RWPE2 (cell line): Measurements from ENCODE around the gene BORCS5.
A peak's percentile ranks its signal among the peaks of the same experiment; 100 is the strongest.

Experiments used
- ATAC-seq: fragments of 200-7000 bp; cut with Tn5 transposase; 3 replicates; pipeline ENCODE4 v1.9.1; 2021; ENCODE audit warnings: low read depth
- DNase-seq: peaks from one replicate; pipeline ENCODE4 v3.0.0-alpha.2; 2020; ENCODE audit warnings: low spot score
- H3K27ac ChIP-seq: fragments of 450-650 bp; 2 replicates; pipeline ENCODE4 v1.5.1; 2017; ENCODE audit warnings: mild to moderate bottlenecking; ENCODE audit not compliant: poor library complexity, severe bottlenecking
- H3K27me3 ChIP-seq: fragments of 250-450 bp; sonication (Bioruptor Pico); 2 replicates; pipeline ENCODE4 v1.5.1; 2021; ENCODE audit warnings: mild to moderate bottlenecking, moderate library complexity; ENCODE audit not compliant: insufficient read depth, poor library complexity, severe bottlenecking
- H3K36me3 ChIP-seq: fragments of 250-450 bp; sonication (Bioruptor Pico); 2 replicates; pipeline ENCODE4 v1.5.1; 2020; ENCODE audit warnings: low read depth, mild to moderate bottlenecking, moderate library complexity
- H3K4me1 ChIP-seq: fragments of 250-450 bp; sonication (Bioruptor Pico); 2 replicates; pipeline ENCODE4 v1.5.1; 2021; ENCODE audit warnings: mild to moderate bottlenecking, moderate library complexity; ENCODE audit not compliant: insufficient read depth, poor library complexity, severe bottlenecking
- H3K4me3 ChIP-seq: fragments of 250-450 bp; sonication (Bioruptor Pico); 2 replicates; pipeline ENCODE4 v1.5.1; 2021; ENCODE audit warnings: mild to moderate bottlenecking, moderate library complexity; ENCODE audit not compliant: severe bottlenecking
- H3K9me3 ChIP-seq: fragments of 250-450 bp; sonication (Bioruptor Pico); 2 replicates; pipeline ENCODE4 v1.5.1; 2021; ENCODE audit warnings: mild to moderate bottlenecking, moderate library complexity; ENCODE audit not compliant: severe bottlenecking
- CTCF ChIP-seq: fragments of 450-650 bp; IDR thresholded peaks from one replicate; pipeline ENCODE4 v1.5.1; 2017; ENCODE audit warnings: mild to moderate bottlenecking, moderate library complexity; ENCODE audit not compliant: poor library complexity, severe bottlenecking

The BORCS5 gene

DNA sequence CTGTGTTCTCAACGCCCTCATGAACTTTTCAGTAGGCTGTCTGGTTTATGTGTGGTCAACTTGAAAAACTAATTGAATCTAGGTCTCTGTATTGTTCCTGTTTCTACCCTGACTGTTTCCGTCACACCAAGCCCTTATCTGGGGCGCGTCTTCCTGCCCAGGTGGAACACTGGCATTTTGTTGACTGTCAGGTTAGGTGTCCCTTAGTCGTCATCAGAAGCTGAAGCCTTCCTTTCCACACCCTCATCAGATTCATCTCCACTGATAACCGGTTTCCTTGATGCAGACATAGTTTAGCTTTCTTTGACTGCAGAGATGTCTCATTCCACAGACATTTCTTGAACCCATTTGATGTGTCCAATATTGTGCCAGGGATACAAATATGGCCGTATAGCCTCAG is 109.3 kb downstream of the BORCS5 start:
- ATAC-seq, result no peak
- Histone ChIP-seq H3K9me3 (no peaks in the 10 kb centered on the region), H3K4me3 (no peak overlapping the region), H3K27ac (no peak overlapping the region), H3K36me3 (no peaks in the 10 kb centered on the region), H3K4me1 (peaks cover 12% of the 10 kb centered on the region), H3K27me3 (no peaks in the 10 kb centered on the region)
- no peak for DNase-seq
- TF ChIP-seq CTCF, result no peak

DNA sequence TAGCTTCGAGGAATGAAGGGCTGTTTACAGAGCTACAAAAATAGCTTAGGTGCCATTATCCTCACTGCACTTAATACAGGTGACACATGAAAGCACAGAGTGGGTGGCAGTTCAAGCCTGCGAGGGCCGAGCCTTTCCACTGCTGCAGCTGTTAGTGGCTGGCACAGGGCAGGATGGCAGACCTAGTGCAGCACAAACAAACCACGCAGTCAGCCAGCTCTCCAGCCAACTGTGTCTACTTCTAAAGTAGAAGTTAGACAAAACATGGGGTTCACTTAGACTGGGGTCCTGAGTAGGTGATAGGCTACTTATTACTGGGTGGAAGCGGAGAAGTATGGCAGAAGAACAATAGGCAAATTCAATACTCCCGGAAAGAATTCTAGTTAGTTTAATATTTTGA is 110.4 kb downstream of the BORCS5 start:
- Histone ChIP-seq H3K36me3 (no peaks in the 10 kb centered on the region), H3K9me3 (no peaks in the 10 kb centered on the region), H3K4me1 (peaks cover 12% of the 10 kb centered on the region), H3K27ac (no peak overlapping the region), H3K4me3 (no peak overlapping the region), H3K27me3 (no peaks in the 10 kb centered on the region)
- DNase-seq, result no peak
- no peak for ATAC-seq
- TF ChIP-seq CTCF, result no peak

DNA sequence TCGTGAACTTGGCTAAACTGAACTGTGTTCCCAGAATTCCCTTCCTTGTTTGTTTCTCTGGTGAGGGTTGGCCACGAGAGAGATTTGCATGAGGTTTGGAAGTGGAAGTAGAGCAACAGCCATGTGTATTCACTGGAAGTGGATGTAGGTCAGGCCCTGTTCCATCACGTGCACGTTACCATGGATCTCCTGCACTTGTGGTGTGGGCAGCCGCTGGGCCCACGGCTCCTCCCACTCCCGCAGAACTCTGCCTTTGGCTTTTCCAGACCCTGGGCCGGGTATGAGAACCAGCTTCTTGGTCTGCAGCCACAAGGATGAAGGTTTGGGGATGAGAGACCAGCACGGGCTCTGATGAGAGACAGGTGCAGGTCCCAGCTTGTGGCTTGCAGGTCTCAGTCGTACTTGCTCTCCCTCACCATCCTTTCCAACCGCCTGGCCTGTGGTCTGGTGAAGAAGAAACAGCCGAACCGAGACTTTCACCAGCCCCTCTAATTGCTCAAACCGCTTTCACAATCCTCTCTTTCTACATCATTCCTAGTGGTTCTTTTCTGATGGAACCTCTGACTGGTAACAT is 110.9 kb downstream of the BORCS5 start:
- ATAC-seq (no peak), DNase-seq (no peak)
- Histone ChIP-seq H3K4me1 (peaks cover 12% of the 10 kb centered on the region), H3K27ac (no peak overlapping the region), H3K36me3 (no peaks in the 10 kb centered on the region), H3K9me3 (no peaks in the 10 kb centered on the region), H3K4me3 (no peak overlapping the region), H3K27me3 (no peaks in the 10 kb centered on the region)
- no peak for TF ChIP-seq CTCF

- Histone ChIP-seq H3K27me3 (no peaks in the 10 kb centered on the region), H3K27ac (peak overlapping the region; percentile 39), H3K4me3 (no peak overlapping the region), H3K4me1 (peaks cover 12% of the 10 kb centered on the region), H3K36me3 (no peaks in the 10 kb centered on the region), H3K9me3 (no peaks in the 10 kb centered on the region)
- DNase-seq (no peak), ATAC-seq (no peak)
- no peak for TF ChIP-seq CTCF
Observed at GRCh38 chr12:12468575-12468974, 111.7 kb downstream of the BORCS5 start.

GRCh38 chr12:12469386-12469785 is 112.5 kb downstream of the BORCS5 start:
- H3K36me3 ChIP-seq, result no peaks in the 10 kb centered on the region
- no peaks in the 10 kb centered on the region for H3K27me3 ChIP-seq
- peaks cover 12% of the 10 kb centered on the region for H3K4me1 ChIP-seq
- no peak for TF ChIP-seq CTCF
- H3K27ac ChIP-seq, result peak overlapping the region; percentile 39
- H3K4me3 ChIP-seq, result no peak overlapping the region
- peak; percentile 82 for ATAC-seq
- H3K9me3 ChIP-seq, result no peaks in the 10 kb centered on the region
- peak; percentile 71 for DNase-seq
